Smooth muscle cell (in vitro differentiated cells): Measurements from ENCODE around the gene HACD3. TPM values are rescaled to one million over a fixed set of nuclear protein-coding genes. Genes with fewer than 3 reads are reported as not detected.
A peak's percentile ranks its signal among the peaks of the same experiment; 100 is the strongest.

Source experiments
- DNase-seq: peaks from one replicate; lab custom pipeline; 2025; ENCODE audit not compliant: unreplicated experiment; lab: John Stamatoyannopoulos, UW
- H2AFZ ChIP-seq: fragments of 200-600 bp; sonication (generic); 2 replicates; pipeline ENCODE4 v1.6.0; 2016; ENCODE audit warnings: antibody characterized with exemption, low read depth, mild to moderate bottlenecking
- H3F3A ChIP-seq: fragments of 200-600 bp; sonication (generic); 2 replicates; pipeline ENCODE4 v1.6.0; 2017; ENCODE audit warnings: antibody characterized with exemption, low read depth
- H3K27ac ChIP-seq: fragments of 200-600 bp; sonication (generic); 2 replicates; pipeline ENCODE4 v1.5.1; 2016; ENCODE audit warnings: low read depth, mild to moderate bottlenecking
- H3K27me3 ChIP-seq: fragments of 200-600 bp; sonication (generic); 2 replicates; pipeline ENCODE4 v1.6.1; 2016; ENCODE audit warnings: low read depth, mild to moderate bottlenecking
- H3K36me3 ChIP-seq: fragments of 200-600 bp; sonication (generic); 2 replicates; pipeline ENCODE4 v1.5.1; 2016; ENCODE audit warnings: low read depth
- H3K4me1 ChIP-seq: fragments of 200-600 bp; sonication (generic); 2 replicates; pipeline ENCODE4 v1.5.1; 2016; ENCODE audit warnings: low read depth
- H3K4me2 ChIP-seq: fragments of 200-600 bp; sonication (generic); 2 replicates; pipeline ENCODE4 v1.6.0; 2016; ENCODE audit warnings: mild to moderate bottlenecking
- H3K4me3 ChIP-seq: fragments of 200-600 bp; sonication (generic); 2 replicates; pipeline ENCODE4 v1.5.1; 2016; ENCODE audit warnings: mild to moderate bottlenecking
- H3K79me2 ChIP-seq: fragments of 200-600 bp; sonication (generic); 2 replicates; pipeline ENCODE4 v1.6.0; 2016; ENCODE audit warnings: low read depth, mild to moderate bottlenecking
- H3K9ac ChIP-seq: fragments of 200-600 bp; sonication (generic); 2 replicates; pipeline ENCODE4 v1.6.0; 2016; ENCODE audit warnings: low read depth
- H3K9me3 ChIP-seq: fragments of 200-600 bp; sonication (generic); replicated peaks from 2 replicates; pipeline ENCODE4 v1.5.1; 2016; ENCODE audit warnings: low read depth
- H4K20me1 ChIP-seq: fragments of 200-600 bp; sonication (generic); 2 replicates; pipeline ENCODE4 v1.6.0; 2016; ENCODE audit warnings: low read depth
- WGBS: methylation state at CpG from one replicate; pipeline ENCODE4 v1.1.7; 2016; ENCODE audit warnings: low lambda C conversion rate; 5-methylcytosine and 5-hydroxymethylcytosine counted together
- polyA plus RNA-seq: library from polyadenylated mRNA; unstranded; fragments of >200 nt; fragmentation: Nextera tagmentation; extraction: Ambion mirVana; gene quantifications from 2 replicates; pipeline ENCODE4 v1.2.1, GENCODE V29; 2016
- total RNA-seq: library from RNA; depleted of rRNA; stranded (reverse); fragments of >200 nt; gene quantifications from 2 replicates; pipeline ENCODE4 v1.2.3, GENCODE V29; 2014
- TF ChIP-seq, protein P1 (sequence below): fragments of 200-600 bp; sonication (generic); IDR thresholded peaks from 2 replicates; pipeline ENCODE4 v1.5.1; 2017; ENCODE audit warnings: borderline replicate concordance, mild to moderate bottlenecking, antibody characterized with exemption; ENCODE audit not compliant: insufficient read depth, poor library complexity, severe bottlenecking

Gene HACD3
- total and polyA plus RNA-seq, 2 experiments from 2014 or later = 73.8 to 107 TPM

DNA sequence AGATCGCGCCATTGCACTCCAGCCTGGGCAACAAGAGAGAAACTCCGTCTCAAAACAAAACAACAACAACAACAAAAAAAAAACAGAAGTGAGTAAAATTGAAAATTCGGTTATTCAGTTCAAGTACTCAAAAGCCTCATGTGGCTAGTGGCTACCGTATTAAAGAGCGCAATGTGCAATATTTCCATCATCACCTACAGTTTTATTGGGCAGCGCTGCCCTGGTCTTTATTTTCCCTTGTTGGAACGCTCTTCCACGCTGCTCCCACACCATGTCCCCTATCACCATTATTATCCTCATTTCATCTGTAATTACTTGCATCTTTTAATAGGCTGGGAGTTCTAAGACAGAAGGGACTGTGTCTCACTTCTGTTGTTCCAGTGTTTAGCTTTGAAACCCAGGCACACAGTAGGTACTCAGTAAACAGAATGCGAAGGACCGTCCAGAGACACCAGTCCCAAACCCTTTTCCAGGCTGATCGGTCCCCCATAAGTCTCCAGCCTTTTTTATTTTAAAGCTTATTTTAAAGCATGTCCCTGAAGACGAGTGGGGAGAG lies 423 bp upstream of the HACD3 start:
- Histone ChIP-seq H3K4me3 (peak overlapping the region; percentile 86), H3K36me3 (no peaks in the 10 kb centered on the region), H4K20me1 (peaks cover 35% of the 10 kb centered on the region), H3K9me3 (no peaks in the 10 kb centered on the region), H3K79me2 (peaks cover 39% of the 10 kb centered on the region), H2AFZ (peak overlapping the region; percentile 82), H3F3A (peaks cover 7% of the 10 kb centered on the region), H3K9ac (peak overlapping the region; percentile 26), H3K27me3 (no peaks in the 10 kb centered on the region), H3K27ac (no peak overlapping the region), H3K4me2 (peak overlapping the region; percentile 99), H3K4me1 (peaks cover 19% of the 10 kb centered on the region)
- no peak for DNase-seq
- 40% methylated on average over 13 of the region's 13 CpGs for WGBS
- TF ChIP-seq, protein P1, sequence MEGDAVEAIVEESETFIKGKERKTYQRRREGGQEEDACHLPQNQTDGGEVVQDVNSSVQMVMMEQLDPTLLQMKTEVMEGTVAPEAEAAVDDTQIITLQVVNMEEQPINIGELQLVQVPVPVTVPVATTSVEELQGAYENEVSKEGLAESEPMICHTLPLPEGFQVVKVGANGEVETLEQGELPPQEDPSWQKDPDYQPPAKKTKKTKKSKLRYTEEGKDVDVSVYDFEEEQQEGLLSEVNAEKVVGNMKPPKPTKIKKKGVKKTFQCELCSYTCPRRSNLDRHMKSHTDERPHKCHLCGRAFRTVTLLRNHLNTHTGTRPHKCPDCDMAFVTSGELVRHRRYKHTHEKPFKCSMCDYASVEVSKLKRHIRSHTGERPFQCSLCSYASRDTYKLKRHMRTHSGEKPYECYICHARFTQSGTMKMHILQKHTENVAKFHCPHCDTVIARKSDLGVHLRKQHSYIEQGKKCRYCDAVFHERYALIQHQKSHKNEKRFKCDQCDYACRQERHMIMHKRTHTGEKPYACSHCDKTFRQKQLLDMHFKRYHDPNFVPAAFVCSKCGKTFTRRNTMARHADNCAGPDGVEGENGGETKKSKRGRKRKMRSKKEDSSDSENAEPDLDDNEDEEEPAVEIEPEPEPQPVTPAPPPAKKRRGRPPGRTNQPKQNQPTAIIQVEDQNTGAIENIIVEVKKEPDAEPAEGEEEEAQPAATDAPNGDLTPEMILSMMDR = no peak

DNA sequence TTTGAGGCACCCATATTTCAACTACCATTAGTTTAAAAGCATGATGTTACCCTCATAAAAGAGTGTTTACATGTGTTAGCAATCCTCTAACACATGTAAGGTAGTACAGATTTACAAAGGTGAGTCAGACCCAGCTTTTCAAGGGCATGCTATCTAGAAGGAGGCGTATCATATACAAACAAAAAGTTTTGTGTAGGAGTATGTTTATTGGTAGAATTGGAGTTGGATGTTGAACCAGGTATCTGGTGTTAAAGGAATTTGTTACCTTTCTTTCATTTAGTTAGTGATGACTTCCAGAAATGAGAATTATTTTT lies 2.4 kb downstream of the HACD3 start:
- Histone ChIP-seq H3K79me2 (peaks cover 66% of the 10 kb centered on the region), H3K27me3 (no peaks in the 10 kb centered on the region), H3K27ac (peak overlapping the region; percentile 53), H3F3A (peaks cover 7% of the 10 kb centered on the region), H3K4me2 (peak overlapping the region; percentile 99), H3K36me3 (no peaks in the 10 kb centered on the region), H2AFZ (no peak overlapping the region), H3K9me3 (no peaks in the 10 kb centered on the region), H3K9ac (no peak overlapping the region), H3K4me3 (peak overlapping the region; percentile 12), H4K20me1 (peaks cover 62% of the 10 kb centered on the region), H3K4me1 (peaks cover 19% of the 10 kb centered on the region)
- no peak for DNase-seq
- TF ChIP-seq, protein P1 = no peak
- 8% methylated on average over 1 of the region's 1 CpG for WGBS

DNA sequence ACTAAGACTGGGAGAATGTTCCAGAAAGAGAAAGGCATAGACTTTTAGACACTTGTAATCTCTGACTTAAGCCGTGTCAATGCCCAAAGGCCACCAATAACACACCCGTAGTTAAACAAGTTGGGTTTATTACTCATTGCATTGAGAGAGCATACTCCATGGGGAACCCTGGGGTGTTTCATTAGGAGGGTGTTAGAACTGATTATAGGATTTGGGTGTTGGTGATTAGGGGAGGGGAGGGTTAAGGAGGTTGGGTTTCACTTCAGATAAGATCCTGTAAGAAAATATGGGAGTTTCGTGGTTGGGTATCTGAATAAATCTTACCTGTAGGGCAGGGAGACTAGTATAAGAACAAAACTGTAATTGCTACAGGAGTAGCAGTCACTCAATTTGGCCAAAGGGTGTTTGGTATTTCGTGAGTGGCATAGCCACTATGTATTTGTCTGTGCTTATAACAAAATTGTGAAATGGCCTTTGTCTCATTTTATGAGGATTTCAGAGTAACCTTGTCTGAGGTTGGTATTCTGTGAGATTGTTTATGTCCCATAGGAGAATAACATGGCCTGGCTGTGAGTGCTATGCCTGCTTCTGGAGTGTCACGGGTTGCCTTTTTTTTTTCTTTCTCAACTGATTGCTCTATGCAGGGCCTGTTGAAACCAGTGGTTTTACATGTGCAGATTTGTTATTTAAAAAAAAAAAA lies 2.9 kb downstream of the HACD3 start:
- H3K9ac ChIP-seq = no peak overlapping the region
- H2AFZ ChIP-seq = no peak overlapping the region
- H3K27ac ChIP-seq = peak overlapping the region; percentile 53
- peaks cover 7% of the 10 kb centered on the region for H3F3A ChIP-seq
- H4K20me1 ChIP-seq = peaks cover 66% of the 10 kb centered on the region
- DNase-seq = no peak
- TF ChIP-seq, protein P1 = no peak
- H3K4me2 ChIP-seq = peak overlapping the region; percentile 63
- H3K27me3 ChIP-seq = no peaks in the 10 kb centered on the region
- peak overlapping the region; percentile 12 for H3K4me3 ChIP-seq
- WGBS = 28% methylated on average over 5 of the region's 5 CpGs
- H3K79me2 ChIP-seq = peaks cover 70% of the 10 kb centered on the region
- H3K4me1 ChIP-seq = peaks cover 19% of the 10 kb centered on the region
- no peaks in the 10 kb centered on the region for H3K9me3 ChIP-seq
- no peaks in the 10 kb centered on the region for H3K36me3 ChIP-seq

GRCh38 chr15:65535192-65535591 lies 4.9 kb downstream of the HACD3 start:
- no peak overlapping the region for H2AFZ ChIP-seq
- peaks cover 19% of the 10 kb centered on the region for H3K4me1 ChIP-seq
- H3K4me3 ChIP-seq = no peak overlapping the region
- no peak overlapping the region for H3K9ac ChIP-seq
- no peak overlapping the region for H3K27ac ChIP-seq
- no peaks in the 10 kb centered on the region for H3K36me3 ChIP-seq
- peaks cover 88% of the 10 kb centered on the region for H3K79me2 ChIP-seq
- H3K9me3 ChIP-seq = no peaks in the 10 kb centered on the region
- no peak overlapping the region for H3K4me2 ChIP-seq
- H3K27me3 ChIP-seq = no peaks in the 10 kb centered on the region
- TF ChIP-seq, protein P1 = no peak
- DNase-seq = no peak
- H3F3A ChIP-seq = peaks cover 7% of the 10 kb centered on the region
- peaks cover 83% of the 10 kb centered on the region for H4K20me1 ChIP-seq
- WGBS = 89% methylated on average over 4 of the region's 4 CpGs
